ENCODE results near the gene MAP1S. TPM values are rescaled to one million over a fixed set of nuclear protein-coding genes. Genes with fewer than 3 reads are reported as not detected.

The MAP1S gene
- total RNA-seq, 2 experiments from 2014 or later: 53.8 to 54.7 TPM

- ChIA-PET CTCF (interaction anchor here (1.3 to 2.0 kb wide), 5 partner anchors 10 to 148 kb away, joined by 4 to 8 read pairs (median 6); no protein-coding TSS in a partner anchor), POLR2A (interaction anchor here (1.0 to 6.0 kb wide), 7 partner anchors 10 to 117 kb away, joined by 3 to 32 read pairs (median 5); partner anchors contain the start of genes JAK3, RPL18A and SLC5A5)
- H3K4me3 Mint-ChIP-seq: no peak overlapping the region
- peaks cover 52% of the 10 kb centered on the region for H3K4me1 Mint-ChIP-seq (ENCODE audit: low read depth)
- no peak for DNase-seq
- no peak for ATAC-seq
- intact Hi-C loops (cut with micrococcal nuclease): no loop called here
- H3K27ac Mint-ChIP-seq: no peak overlapping the region
- no peaks in the 10 kb centered on the region for H3K27me3 Mint-ChIP-seq
- H3K9me3 Mint-ChIP-seq: no peaks in the 10 kb centered on the region
- peaks cover 37% of the 10 kb centered on the region for H3K36me3 Mint-ChIP-seq (ENCODE audit: low read depth)
- no peak for TF ChIP-seq CTCF (IDR thresholded peaks at IDR 0.05)
These were observed 34.7 kb downstream of the MAP1S start for GRCh38 chr19:17753976-17754375.

GRCh38 chr19:17754634-17755442, 35.6 kb downstream of the MAP1S start:
- CTCF ChIA-PET: interaction anchor here (0.6 to 1.9 kb wide), 7 partner anchors 9 to 149 kb away, joined by 3 to 8 read pairs (median 4); no protein-coding TSS in a partner anchor
- H3K27ac Mint-ChIP-seq: peak overlapping the region; percentile 82
- POLR2A ChIA-PET: interaction anchor here (1.0 to 6.0 kb wide), 6 partner anchors 11 to 116 kb away, joined by 3 to 32 read pairs (median 4); partner anchors contain the start of genes RPL18A and SLC5A5
- TF ChIP-seq CTCF (IDR thresholded peaks at IDR 0.05): no peak
- H3K9me3 Mint-ChIP-seq: no peaks in the 10 kb centered on the region
- ATAC-seq (peak; percentile 14), DNase-seq (peak; percentile 51)
- no peaks in the 10 kb centered on the region for H3K27me3 Mint-ChIP-seq
- peaks cover 37% of the 10 kb centered on the region for H3K36me3 Mint-ChIP-seq (ENCODE audit: low read depth)
- intact Hi-C loops (cut with micrococcal nuclease): no loop called here
- H3K4me3 Mint-ChIP-seq: no peak overlapping the region
- peaks cover 44% of the 10 kb centered on the region for H3K4me1 Mint-ChIP-seq (ENCODE audit: low read depth)

GRCh38 chr19:17755443-17755890, 36.2 kb downstream of the MAP1S start:
- no peak for DNase-seq
- H3K36me3 Mint-ChIP-seq (ENCODE audit: low read depth): peaks cover 37% of the 10 kb centered on the region
- no peaks in the 10 kb centered on the region for H3K9me3 Mint-ChIP-seq
- peak overlapping the region; percentile 82 for H3K27ac Mint-ChIP-seq
- intact Hi-C loops (cut with micrococcal nuclease): no loop called here
- peaks cover 42% of the 10 kb centered on the region for H3K4me1 Mint-ChIP-seq (ENCODE audit: low read depth)
- no peaks in the 10 kb centered on the region for H3K27me3 Mint-ChIP-seq
- POLR2A ChIA-PET: interaction anchor here (0.7 to 1.6 kb wide), 5 partner anchors 13 to 308 kb away, joined by 3 to 5 read pairs (median 4); partner anchors contain the start of gene MAP1S
- no peak overlapping the region for H3K4me3 Mint-ChIP-seq
- CTCF ChIA-PET: interaction anchor here (0.6 to 1.9 kb wide), 9 partner anchors 9 to 149 kb away, joined by 3 to 8 read pairs (median 4); no protein-coding TSS in a partner anchor
- ATAC-seq: no peak
- TF ChIP-seq CTCF (IDR thresholded peaks at IDR 0.05): no peak

- peak; percentile 22 for ATAC-seq
- DNase-seq: peak; percentile 82
- Mint-ChIP-seq H3K27ac (peak overlapping the region; percentile 82), H3K27me3 (no peaks in the 10 kb centered on the region), H3K4me3 (no peak overlapping the region), H3K36me3 (ENCODE audit: low read depth) (peaks cover 40% of the 10 kb centered on the region), H3K4me1 (ENCODE audit: low read depth) (peaks cover 44% of the 10 kb centered on the region), H3K9me3 (no peaks in the 10 kb centered on the region)
- TF ChIP-seq CTCF (IDR thresholded peaks at IDR 0.05): no peak
- intact Hi-C loops (cut with micrococcal nuclease): no loop called here
- CTCF ChIA-PET: interaction anchor here (0.9 to 1.1 kb wide), 3 partner anchors 20 to 79 kb away, joined by 3 read pairs; no protein-coding TSS in a partner anchor
- POLR2A ChIA-PET: interaction anchor here (0.7 to 1.6 kb wide), 4 partner anchors 13 to 307 kb away, joined by 3 to 5 read pairs (median 4); partner anchors contain the start of gene MAP1S
These were observed 36.8 kb downstream of the MAP1S start for GRCh38 chr19:17755977-17756670.
